ENCODE results near the gene PLIN5.

PLIN5 gene

DNA sequence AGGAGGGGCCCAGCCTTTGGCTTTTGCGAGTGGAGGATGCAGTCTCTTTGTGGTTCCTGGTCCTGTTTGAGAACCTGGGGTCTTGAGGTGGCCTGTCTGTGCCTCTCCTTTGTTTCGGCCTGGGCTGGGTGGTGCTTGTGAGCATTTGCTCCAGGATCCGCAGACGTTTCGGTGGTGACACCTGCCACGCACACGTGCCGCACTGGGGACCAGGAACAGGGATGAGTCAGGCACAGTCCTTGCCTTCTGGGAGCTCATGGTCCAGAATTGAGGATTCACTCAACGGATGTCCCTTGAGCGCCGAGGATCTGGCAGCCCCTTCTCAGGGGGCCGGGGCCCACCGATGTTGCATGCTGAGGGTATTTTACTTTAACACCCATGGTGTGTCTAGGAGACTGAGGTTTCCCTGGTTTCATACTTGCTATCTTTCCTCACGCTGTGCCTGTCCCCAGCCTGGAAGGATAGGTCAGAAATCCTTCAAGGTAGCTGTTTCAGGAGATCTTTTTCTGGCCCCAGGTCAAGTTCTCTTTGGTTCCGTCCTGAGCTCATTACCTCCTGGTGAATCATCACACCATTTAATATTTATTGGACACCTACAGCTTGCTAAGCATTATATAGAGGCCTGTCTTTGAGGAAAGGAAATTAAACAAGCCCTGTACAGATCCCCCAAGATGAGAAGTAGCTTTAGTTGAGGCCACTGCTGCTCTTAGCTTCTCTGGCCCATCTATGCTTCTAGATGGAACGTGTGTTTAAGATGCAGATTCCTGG is 57.8 kb downstream of the PLIN5 start:
- no peak for DNase-seq

DNA sequence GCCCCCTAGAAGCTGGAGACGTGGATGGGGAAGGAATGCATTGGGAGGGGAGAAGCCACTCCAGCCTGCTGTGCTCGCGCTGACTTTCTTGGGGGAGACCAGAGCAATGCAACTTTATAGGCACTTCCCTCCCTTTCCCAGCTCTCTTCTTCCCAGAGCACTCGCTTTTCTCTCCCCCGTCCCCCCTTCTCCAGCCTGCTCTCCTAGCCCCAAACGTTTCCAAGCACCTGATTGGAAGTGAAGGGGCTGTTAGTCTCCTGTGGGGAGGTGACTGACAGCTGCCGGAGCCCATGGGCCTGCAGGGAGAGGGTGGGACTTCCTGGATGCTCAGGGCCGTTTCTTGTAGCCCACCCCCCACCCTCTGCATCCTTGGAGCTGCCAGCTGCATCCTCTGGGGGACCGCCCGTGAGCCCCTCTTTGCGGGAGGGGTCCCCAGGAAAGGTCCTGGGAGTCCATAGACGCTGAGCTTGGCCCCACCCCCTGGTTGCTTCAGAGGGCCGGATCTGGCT is 60.5 kb downstream of the PLIN5 start:
- DNase-seq, result no peak

DNA sequence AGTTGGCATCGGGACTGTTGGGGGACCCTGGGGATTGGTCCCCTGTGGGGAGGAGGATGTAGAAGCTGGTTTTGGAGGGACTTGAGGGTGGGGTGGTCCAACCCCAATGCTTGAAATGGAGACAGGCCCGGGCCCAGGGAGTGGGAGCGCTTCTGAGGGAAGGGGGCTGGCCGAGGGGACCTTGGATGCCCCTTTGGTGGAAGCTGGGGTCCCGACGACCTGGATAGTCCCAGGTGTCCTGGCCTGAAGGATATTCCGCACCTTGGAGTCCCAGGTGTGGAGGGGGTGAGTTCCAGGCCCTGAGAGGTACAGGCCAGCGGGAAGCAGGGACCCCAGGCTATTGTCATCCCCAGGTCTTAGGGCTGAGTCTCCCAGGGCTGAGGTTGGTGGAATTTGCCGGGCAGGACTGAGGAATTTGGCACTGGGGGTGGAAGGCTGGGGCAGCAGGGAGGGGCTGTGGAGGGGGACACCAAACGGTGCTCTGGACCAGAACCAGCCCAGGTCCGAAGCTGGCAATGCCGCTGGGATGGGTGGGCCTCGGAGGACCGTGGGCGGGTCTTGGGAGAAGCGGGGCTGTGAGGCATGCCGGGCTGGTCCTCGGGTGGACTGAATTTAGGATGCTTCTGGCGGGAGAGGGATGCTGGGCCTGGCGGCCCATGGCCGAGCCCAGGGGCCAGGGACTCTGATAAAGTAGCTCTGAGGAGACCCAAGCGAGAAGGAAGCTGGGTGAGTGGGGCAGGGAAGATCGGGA is 61.1 kb downstream of the PLIN5 start:
- no peak for DNase-seq

DNA sequence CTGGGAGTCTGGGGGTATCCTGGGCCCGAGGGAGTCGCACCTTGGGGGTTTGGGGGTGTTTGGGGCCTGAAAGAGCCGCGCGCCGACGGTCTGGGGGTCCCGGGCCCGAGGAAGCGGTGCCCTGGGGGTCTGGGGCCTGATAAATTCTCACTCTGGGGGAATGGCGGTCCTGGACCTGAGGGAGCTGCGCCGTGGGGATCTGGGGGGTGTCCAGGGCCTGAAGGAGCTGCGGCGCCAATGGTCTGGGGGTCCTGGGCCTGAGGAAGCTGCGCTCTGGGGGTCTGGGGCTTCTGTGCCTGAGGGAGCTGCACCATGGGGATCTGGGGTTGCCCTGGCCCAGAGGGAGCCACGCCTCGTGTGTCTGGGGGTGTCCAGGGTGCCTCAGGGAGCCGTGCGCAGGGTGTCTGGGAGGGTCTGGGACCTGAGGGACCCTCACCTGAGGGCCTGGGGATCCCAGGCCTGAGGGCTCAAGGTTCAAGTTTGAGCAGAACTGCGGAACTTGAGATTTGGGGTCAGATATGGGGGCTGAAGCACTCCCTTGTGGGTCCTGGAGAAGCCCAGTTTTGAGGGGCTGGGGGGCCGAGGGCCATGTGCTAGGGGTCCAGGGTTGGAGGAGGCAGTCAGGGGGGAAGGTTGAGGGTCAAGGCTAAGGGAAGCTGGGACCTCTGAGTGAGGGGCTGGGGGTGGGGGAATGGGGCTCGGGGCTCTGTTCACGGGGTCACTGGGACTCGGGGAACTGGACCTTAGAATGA is 61.8 kb downstream of the PLIN5 start:
- DNase-seq, result no peak
